WTC11 (cell line): ENCODE data around the gene COX7A2. TPM values are rescaled to one million over a fixed set of nuclear protein-coding genes. Genes with fewer than 3 reads are reported as not detected.
A peak's percentile ranks its signal among the peaks of the same experiment; 100 is the strongest.

Source experiments
- ATAC-seq: fragments of 200-7000 bp; cut with Tn5 transposase; 2 replicates; pipeline ENCODE4 v1.10.0; 2021; ENCODE audit warnings: mild to moderate bottlenecking, moderate library complexity
- CTCF ChIA-PET: fragments of 300-600 bp; sonication (Branson Sonifier 250); formaldehyde crosslinking; loops from one replicate; lab custom pipeline; 2021; ENCODE audit warnings: antibody characterized with exemption; lab: Charles Lee
- POLR2A ChIA-PET: fragments of 350-600 bp; sonication (Branson Sonifier 250); formaldehyde crosslinking; loops from one replicate; lab custom pipeline; 2021; ENCODE audit warnings: antibody characterized with exemption; lab: Charles Lee
- DNase-seq: peaks from one replicate; pipeline ENCODE4 v3.0.0; 2021; ENCODE audit warnings: low spot score
- H3K27ac Mint-ChIP-seq: 2 replicates; pipeline ENCODE4 v1.8.0; 2021; ENCODE audit warnings: mixed read lengths
- H3K27me3 Mint-ChIP-seq: 2 replicates; pipeline ENCODE4 v1.8.0; 2021; ENCODE audit warnings: low read depth, mild to moderate bottlenecking, moderate library complexity, mixed read lengths
- H3K36me3 Mint-ChIP-seq: 2 replicates; pipeline ENCODE4 v1.8.0; 2021; ENCODE audit warnings: mixed read lengths
- H3K4me1 Mint-ChIP-seq: 2 replicates; pipeline ENCODE4 v1.8.0; 2022; ENCODE audit warnings: mixed read lengths
- H3K4me3 Mint-ChIP-seq: 2 replicates; pipeline ENCODE4 v1.8.0; 2021; ENCODE audit warnings: mild to moderate bottlenecking, moderate library complexity, mixed read lengths
- H3K9me3 Mint-ChIP-seq: 2 replicates; pipeline ENCODE4 v1.8.0; 2021; ENCODE audit warnings: mixed read lengths
- CBFB ChIP-seq: sonication (generic); formaldehyde crosslinking; IDR thresholded peaks from 2 replicates; pipeline ENCODE4 v1.8.1; 2022; ENCODE audit warnings: mild to moderate bottlenecking, low read depth, missing genetic modification reagents
- CREM ChIP-seq: sonication (generic); formaldehyde crosslinking; IDR thresholded peaks from 2 replicates; pipeline ENCODE4 v1.8.1; 2022; ENCODE audit warnings: mild to moderate bottlenecking, missing genetic modification reagents, moderate library complexity
- EMX1 ChIP-seq: fragments of 250-450 bp; sonication (Bioruptor Pico); IDR thresholded peaks from 2 replicates; pipeline ENCODE4 v1.8.0; 2021; ENCODE audit warnings: mild to moderate bottlenecking
- ETV6 ChIP-seq: sonication (generic); formaldehyde crosslinking; IDR thresholded peaks from 2 replicates; pipeline ENCODE4 v1.8.1; 2022; ENCODE audit warnings: mild to moderate bottlenecking, missing genetic modification reagents
- FOXK1 ChIP-seq: sonication (generic); formaldehyde crosslinking; IDR thresholded peaks from 2 replicates; pipeline ENCODE4 v1.8.0; 2022; ENCODE audit warnings: mild to moderate bottlenecking, moderate library complexity, missing genetic modification reagents
- GABPB1 ChIP-seq: sonication (generic); formaldehyde crosslinking; IDR thresholded peaks from 2 replicates; pipeline ENCODE4 v1.8.1; 2023; ENCODE audit warnings: mild to moderate bottlenecking, missing genetic modification reagents
- MYBL2 ChIP-seq: sonication (generic); formaldehyde crosslinking; IDR thresholded peaks from 2 replicates; pipeline ENCODE4 v1.8.1; 2023; ENCODE audit warnings: mild to moderate bottlenecking, moderate library complexity, missing genetic modification reagents
- NFATC4 ChIP-seq: fragments of 250-450 bp; sonication (Bioruptor Pico); IDR thresholded peaks from 2 replicates; pipeline ENCODE4 v1.9.0; 2021; ENCODE audit warnings: mild to moderate bottlenecking
- NR2C2 ChIP-seq: sonication (generic); formaldehyde crosslinking; IDR thresholded peaks from 2 replicates; pipeline ENCODE4 v1.8.0; 2022; ENCODE audit warnings: mild to moderate bottlenecking, missing genetic modification reagents
- SMAD4 ChIP-seq: sonication (generic); formaldehyde crosslinking; IDR thresholded peaks from 2 replicates; pipeline ENCODE4 v1.8.0; 2022; ENCODE audit warnings: mild to moderate bottlenecking, missing genetic modification reagents
- TCF7 ChIP-seq: sonication (generic); formaldehyde crosslinking; IDR thresholded peaks from 2 replicates; pipeline ENCODE4 v1.8.0; 2022; ENCODE audit warnings: mild to moderate bottlenecking, low read depth, missing genetic modification reagents, moderate library complexity
- TEAD1 ChIP-seq: sonication (generic); formaldehyde crosslinking; IDR thresholded peaks from 2 replicates; pipeline ENCODE4 v1.8.0; 2022; ENCODE audit warnings: mild to moderate bottlenecking, missing genetic modification reagents
- TEAD4 ChIP-seq: sonication (generic); formaldehyde crosslinking; IDR thresholded peaks from 2 replicates; pipeline ENCODE4 v1.8.0; 2022; ENCODE audit warnings: mild to moderate bottlenecking, missing genetic modification reagents
- ZNF396 ChIP-seq: fragments of 250-450 bp; sonication (Bioruptor Pico); IDR thresholded peaks from 2 replicates; pipeline ENCODE4 v1.8.0; 2021; ENCODE audit warnings: mild to moderate bottlenecking, moderate library complexity, borderline replicate concordance
- total RNA-seq: library from RNA; stranded (reverse); gene quantifications from 3 replicates; pipeline ENCODE4 v1.2.3, GENCODE V29; 2021
- TF ChIP-seq, protein P1 (sequence below): fragments of 250-450 bp; sonication (Bioruptor Pico); IDR thresholded peaks from 2 replicates; pipeline ENCODE4 v1.9.0; 2021; ENCODE audit warnings: moderate library complexity, mild to moderate bottlenecking, inconsistent platforms, borderline replicate concordance
- TF ChIP-seq, protein P2 (sequence below): sonication (generic); formaldehyde crosslinking; IDR thresholded peaks from 2 replicates; pipeline ENCODE4 v1.8.0; 2022; ENCODE audit warnings: mild to moderate bottlenecking, missing genetic modification reagents
- TF ChIP-seq, protein P3 (sequence below): sonication (generic); formaldehyde crosslinking; IDR thresholded peaks from 2 replicates; pipeline ENCODE4 v1.8.0; 2022; ENCODE audit warnings: mild to moderate bottlenecking, missing genetic modification reagents
- TF ChIP-seq, protein P4 (sequence below): fragments of 200-600 bp; IDR thresholded peaks from 2 replicates; pipeline ENCODE4 v1.8.0; 2022; ENCODE audit warnings: antibody characterized with exemption
- TF ChIP-seq, protein P5 (sequence below): sonication (generic); formaldehyde crosslinking; IDR thresholded peaks from 2 replicates; pipeline ENCODE4 v1.8.1; 2022; ENCODE audit warnings: low read depth, mild to moderate bottlenecking, moderate library complexity, missing genetic modification reagents, borderline replicate concordance
- TF ChIP-seq, protein P6 (sequence below): sonication (generic); formaldehyde crosslinking; IDR thresholded peaks from 2 replicates; pipeline ENCODE4 v1.8.1; 2023; ENCODE audit warnings: mild to moderate bottlenecking, missing genetic modification reagents

Gene COX7A2
- total RNA-seq, 1 experiment from 2014 or later: 472 TPM

DNA sequence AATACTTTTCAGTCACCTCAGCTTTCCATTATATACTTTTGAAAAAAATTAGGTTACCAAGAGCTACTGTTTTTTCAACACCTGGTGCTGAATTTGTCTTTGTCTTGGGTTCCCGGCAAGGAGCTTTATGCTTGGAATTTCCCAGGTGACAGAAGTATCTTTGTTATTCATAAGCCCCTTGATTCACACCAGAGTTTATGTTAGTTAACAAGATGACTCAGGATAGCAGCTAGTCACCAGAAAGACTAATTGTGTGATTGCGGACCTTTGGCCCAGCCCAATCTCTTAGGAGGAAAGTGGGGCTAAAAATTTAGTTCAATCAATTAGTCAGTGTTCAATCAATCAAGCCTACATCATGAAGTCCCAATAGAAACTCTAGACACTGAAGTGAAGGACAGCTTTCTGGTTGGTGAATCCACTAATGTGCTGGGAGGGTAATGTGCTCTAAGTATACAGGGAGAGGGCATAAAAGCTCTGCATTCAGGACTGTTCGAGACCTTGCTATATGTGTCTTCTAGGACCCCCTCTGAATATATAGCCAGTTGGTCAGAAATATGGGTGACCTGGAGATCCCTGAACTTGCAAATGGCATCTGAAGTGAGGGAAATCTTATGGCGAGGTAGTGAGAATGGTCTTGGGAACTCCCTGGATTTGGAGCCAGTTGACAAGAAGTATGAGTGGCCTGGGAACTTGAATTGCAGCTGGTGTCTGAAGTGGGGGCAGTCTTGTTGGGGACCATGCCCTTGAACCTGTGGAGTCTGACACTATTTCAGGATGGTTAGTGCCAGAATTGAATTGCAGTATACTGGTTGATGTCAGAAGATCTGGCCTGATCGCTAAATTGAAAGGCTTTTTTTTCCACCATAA is 24.8 kb upstream of the COX7A2 start:
- Mint-ChIP-seq H3K4me3 (peak overlapping the region; percentile 42), H3K9me3 (peaks cover 28% of the 10 kb centered on the region), H3K36me3 (peaks cover 36% of the 10 kb centered on the region), H3K27ac (peak overlapping the region; percentile 90), H3K4me1 (peaks cover 58% of the 10 kb centered on the region), H3K27me3 (no peaks in the 10 kb centered on the region)
- ChIA-PET POLR2A (interaction anchor here (1.0 to 1.5 kb wide), 3 partner anchors 11 to 16 kb away, joined by 4 to 9 read pairs (median 4); partner anchors contain the start of gene TMEM30A), CTCF (interaction anchor here (0.8 to 2.2 kb wide), 17 partner anchors 13 to 278 kb away, joined by 3 to 16 read pairs (median 4); partner anchors contain the start of gene COX7A2)
- DNase-seq (no peak), ATAC-seq (peak; percentile 88)
- TF ChIP-seq GABPB1 (CRISPR knock-in tag) (no peak), EMX1 (CRISPR knock-in tag) (no peak), TEAD1 (CRISPR knock-in tag) (no peak)
- TF ChIP-seq, protein P1, sequence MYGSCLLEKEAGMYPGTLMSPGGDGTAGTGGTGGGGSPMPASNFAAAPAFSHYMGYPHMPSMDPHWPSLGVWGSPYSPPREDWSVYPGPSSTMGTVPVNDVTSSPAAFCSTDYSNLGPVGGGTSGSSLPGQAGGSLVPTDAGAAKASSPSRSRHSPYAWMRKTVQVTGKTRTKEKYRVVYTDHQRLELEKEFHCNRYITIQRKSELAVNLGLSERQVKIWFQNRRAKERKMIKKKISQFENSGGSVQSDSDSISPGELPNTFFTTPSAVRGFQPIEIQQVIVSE (CRISPR knock-in tag): no peak
- TF ChIP-seq, protein P2, sequence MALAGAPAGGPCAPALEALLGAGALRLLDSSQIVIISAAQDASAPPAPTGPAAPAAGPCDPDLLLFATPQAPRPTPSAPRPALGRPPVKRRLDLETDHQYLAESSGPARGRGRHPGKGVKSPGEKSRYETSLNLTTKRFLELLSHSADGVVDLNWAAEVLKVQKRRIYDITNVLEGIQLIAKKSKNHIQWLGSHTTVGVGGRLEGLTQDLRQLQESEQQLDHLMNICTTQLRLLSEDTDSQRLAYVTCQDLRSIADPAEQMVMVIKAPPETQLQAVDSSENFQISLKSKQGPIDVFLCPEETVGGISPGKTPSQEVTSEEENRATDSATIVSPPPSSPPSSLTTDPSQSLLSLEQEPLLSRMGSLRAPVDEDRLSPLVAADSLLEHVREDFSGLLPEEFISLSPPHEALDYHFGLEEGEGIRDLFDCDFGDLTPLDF (CRISPR knock-in tag): no peak
- TF ChIP-seq, protein P3, sequence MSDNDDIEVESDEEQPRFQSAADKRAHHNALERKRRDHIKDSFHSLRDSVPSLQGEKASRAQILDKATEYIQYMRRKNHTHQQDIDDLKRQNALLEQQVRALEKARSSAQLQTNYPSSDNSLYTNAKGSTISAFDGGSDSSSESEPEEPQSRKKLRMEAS: no peak

DNA sequence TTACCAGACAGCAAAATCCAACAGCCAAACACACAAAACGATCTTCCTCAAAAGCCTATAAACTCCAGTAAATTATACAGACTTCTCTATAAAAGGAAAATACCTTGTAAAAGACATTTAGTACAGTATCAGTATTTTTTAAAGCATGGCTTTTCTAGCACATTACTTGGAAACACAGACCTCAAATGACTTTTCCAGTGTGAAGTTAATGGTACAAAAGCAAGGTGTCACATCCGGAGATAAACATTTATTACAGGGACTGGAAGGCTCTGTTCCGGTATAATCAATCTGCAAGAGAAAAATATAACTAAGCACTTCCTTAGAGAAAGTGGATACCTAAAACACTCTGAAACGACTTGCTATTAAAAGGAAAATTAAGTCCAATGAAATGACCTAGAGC is 23.9 kb upstream of the COX7A2 start:
- no peak for ATAC-seq

DNA sequence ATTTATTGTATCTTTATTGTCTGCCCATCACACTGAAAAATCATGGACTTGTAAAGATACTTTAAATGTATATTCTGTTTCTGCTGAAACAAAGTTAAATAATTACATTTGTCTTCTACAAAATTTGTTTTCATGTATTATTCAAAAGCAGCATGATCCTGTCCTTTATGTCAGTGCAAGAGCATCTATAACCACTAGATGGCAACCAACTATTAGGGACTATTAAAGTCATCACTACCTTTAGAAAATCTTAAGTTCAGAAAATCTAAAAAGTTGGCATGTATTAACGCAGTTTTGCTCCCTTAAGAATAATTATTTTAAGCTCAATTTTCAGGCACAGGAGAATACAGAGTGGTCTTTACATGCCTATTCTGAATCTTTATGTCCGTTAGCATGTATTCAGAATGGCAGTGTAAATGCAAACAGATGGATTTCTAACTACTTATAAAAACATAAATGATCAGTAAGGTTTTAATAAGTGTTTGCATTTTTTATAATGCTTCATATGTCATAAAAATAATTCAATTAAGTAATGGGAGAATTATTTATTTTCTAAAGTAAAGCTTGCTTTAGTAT is 23.2 kb upstream of the COX7A2 start:
- Mint-ChIP-seq H3K9me3 (peaks cover 16% of the 10 kb centered on the region), H3K27ac (no peak overlapping the region), H3K36me3 (peaks cover 30% of the 10 kb centered on the region), H3K27me3 (no peaks in the 10 kb centered on the region), H3K4me3 (no peak overlapping the region), H3K4me1 (peaks cover 46% of the 10 kb centered on the region)
- ATAC-seq (peak; percentile 19; the same call in 1 of the 2 replicates), DNase-seq (no peak)
- TF ChIP-seq, protein P4, sequence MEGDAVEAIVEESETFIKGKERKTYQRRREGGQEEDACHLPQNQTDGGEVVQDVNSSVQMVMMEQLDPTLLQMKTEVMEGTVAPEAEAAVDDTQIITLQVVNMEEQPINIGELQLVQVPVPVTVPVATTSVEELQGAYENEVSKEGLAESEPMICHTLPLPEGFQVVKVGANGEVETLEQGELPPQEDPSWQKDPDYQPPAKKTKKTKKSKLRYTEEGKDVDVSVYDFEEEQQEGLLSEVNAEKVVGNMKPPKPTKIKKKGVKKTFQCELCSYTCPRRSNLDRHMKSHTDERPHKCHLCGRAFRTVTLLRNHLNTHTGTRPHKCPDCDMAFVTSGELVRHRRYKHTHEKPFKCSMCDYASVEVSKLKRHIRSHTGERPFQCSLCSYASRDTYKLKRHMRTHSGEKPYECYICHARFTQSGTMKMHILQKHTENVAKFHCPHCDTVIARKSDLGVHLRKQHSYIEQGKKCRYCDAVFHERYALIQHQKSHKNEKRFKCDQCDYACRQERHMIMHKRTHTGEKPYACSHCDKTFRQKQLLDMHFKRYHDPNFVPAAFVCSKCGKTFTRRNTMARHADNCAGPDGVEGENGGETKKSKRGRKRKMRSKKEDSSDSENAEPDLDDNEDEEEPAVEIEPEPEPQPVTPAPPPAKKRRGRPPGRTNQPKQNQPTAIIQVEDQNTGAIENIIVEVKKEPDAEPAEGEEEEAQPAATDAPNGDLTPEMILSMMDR: peak; percentile 56
- no peak for TF ChIP-seq CBFB
- ChIA-PET POLR2A (interaction anchor here (0.5 kb wide), 1 partner anchor 327 kb away, joined by 10 read pairs; no protein-coding TSS in a partner anchor), CTCF (interaction anchor here (0.7 to 2.2 kb wide), 9 partner anchors 11 to 296 kb away, joined by 3 to 16 read pairs (median 4); partner anchors contain the start of gene COX7A2)

More for the DNA sequence above, 23.9 kb upstream of the COX7A2 start:
- ChIA-PET POLR2A (interaction anchor here (1.0 to 1.4 kb wide), 2 partner anchors 12 to 17 kb away, joined by 4 to 9 read pairs; partner anchors contain the start of gene TMEM30A), CTCF (interaction anchor here (0.9 to 2.2 kb wide), 14 partner anchors 12 to 295 kb away, joined by 3 to 16 read pairs (median 6); partner anchors contain the start of gene COX7A2)
- DNase-seq: no peak
- peaks cover 51% of the 10 kb centered on the region for H3K4me1 Mint-ChIP-seq
- H3K4me3 Mint-ChIP-seq: peak overlapping the region; percentile 42
- peaks cover 21% of the 10 kb centered on the region for H3K9me3 Mint-ChIP-seq
- peaks cover 36% of the 10 kb centered on the region for H3K36me3 Mint-ChIP-seq
- TF ChIP-seq TCF7 (no peak), MYBL2 (CRISPR knock-in tag) (no peak), ZNF396 (CRISPR knock-in tag) (no peak)
- peak overlapping the region; percentile 90 for H3K27ac Mint-ChIP-seq
- no peaks in the 10 kb centered on the region for H3K27me3 Mint-ChIP-seq

DNA sequence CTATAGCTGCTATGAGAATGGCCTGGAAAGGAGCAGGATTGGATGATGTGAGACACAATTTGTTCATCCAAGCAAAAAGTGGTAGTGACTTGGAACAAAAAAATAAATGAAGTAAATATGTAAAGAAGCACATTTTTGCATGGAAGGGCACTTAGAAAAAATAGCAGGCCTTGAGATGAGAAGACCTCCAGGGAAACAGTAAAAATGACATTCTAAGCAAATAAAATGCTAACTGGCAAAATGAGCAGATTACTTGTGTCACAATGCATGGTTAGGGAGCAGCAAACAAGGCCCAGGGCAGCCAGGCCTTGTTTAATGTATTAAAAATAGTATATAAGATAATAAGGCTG is 19.8 kb upstream of the COX7A2 start:
- H3K27me3 Mint-ChIP-seq: no peaks in the 10 kb centered on the region
- H3K36me3 Mint-ChIP-seq: peaks cover 31% of the 10 kb centered on the region
- H3K9me3 Mint-ChIP-seq: no peaks in the 10 kb centered on the region
- DNase-seq (no peak), ATAC-seq (no peak)
- POLR2A ChIA-PET: no interaction called here
- 0 out of 2 replicates have a peak overlapping the region, but pooled peaks have one; percentile 21 for H3K27ac Mint-ChIP-seq
- CTCF ChIA-PET: no interaction called here
- peaks cover 19% of the 10 kb centered on the region for H3K4me1 Mint-ChIP-seq
- no peak overlapping the region for H3K4me3 Mint-ChIP-seq
- TF ChIP-seq, protein P5, sequence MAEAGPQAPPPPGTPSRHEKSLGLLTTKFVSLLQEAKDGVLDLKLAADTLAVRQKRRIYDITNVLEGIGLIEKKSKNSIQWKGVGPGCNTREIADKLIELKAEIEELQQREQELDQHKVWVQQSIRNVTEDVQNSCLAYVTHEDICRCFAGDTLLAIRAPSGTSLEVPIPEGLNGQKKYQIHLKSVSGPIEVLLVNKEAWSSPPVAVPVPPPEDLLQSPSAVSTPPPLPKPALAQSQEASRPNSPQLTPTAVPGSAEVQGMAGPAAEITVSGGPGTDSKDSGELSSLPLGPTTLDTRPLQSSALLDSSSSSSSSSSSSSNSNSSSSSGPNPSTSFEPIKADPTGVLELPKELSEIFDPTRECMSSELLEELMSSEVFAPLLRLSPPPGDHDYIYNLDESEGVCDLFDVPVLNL (CRISPR knock-in tag): no peak
- no peak for TF ChIP-seq CREM
- no peak for TF ChIP-seq SMAD4 (CRISPR knock-in tag)
- no peak for TF ChIP-seq TEAD4 (CRISPR knock-in tag)
- no peak for TF ChIP-seq NFATC4 (CRISPR knock-in tag)
- TF ChIP-seq, protein P6, sequence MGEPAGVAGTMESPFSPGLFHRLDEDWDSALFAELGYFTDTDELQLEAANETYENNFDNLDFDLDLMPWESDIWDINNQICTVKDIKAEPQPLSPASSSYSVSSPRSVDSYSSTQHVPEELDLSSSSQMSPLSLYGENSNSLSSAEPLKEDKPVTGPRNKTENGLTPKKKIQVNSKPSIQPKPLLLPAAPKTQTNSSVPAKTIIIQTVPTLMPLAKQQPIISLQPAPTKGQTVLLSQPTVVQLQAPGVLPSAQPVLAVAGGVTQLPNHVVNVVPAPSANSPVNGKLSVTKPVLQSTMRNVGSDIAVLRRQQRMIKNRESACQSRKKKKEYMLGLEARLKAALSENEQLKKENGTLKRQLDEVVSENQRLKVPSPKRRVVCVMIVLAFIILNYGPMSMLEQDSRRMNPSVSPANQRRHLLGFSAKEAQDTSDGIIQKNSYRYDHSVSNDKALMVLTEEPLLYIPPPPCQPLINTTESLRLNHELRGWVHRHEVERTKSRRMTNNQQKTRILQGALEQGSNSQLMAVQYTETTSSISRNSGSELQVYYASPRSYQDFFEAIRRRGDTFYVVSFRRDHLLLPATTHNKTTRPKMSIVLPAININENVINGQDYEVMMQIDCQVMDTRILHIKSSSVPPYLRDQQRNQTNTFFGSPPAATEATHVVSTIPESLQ (CRISPR knock-in tag): no peak
- TF ChIP-seq FOXK1 (CRISPR knock-in tag): no peak
- TF ChIP-seq ETV6 (CRISPR knock-in tag): no peak
- TF ChIP-seq, protein P3: no peak
- TF ChIP-seq MYBL2 (CRISPR knock-in tag): no peak
- TF ChIP-seq NR2C2 (CRISPR knock-in tag): no peak
